K562 (cell line): ENCODE data around the gene PRRT1. TPM values are rescaled to one million over a fixed set of nuclear protein-coding genes. Genes with fewer than 3 reads are reported as not detected.
"Not testable (repeated sequence)": the region's sequence is repeated elsewhere in the genome, so short reads cannot be mapped to it uniquely, and the experiment has no call there.

Source experiments
- ATAC-seq: fragments of 200-7000 bp; cut with Tn5 transposase; 3 replicates; pipeline ENCODE4 v1.9.1; 2020; ENCODE audit warnings: moderate library complexity
- BruUV-seq: library from RNA; stranded (reverse); fragments of 400-500 nt; replicated peaks from 2 replicates; lab custom pipeline; 2021; lab: Mats Ljungman, UMichigan
- CTCF ChIA-PET: fragments of 300-600 bp; formaldehyde crosslinking; extraction: SDS; loops from one replicate; lab custom pipeline; 2021; ENCODE audit warnings: low intra/inter-chr PET ratio; lab: Yijun Ruan, JAX
- POLR2A ChIA-PET: fragments of 300-600, 350-650 bp; sonication (Branson Sonifier 250); formaldehyde crosslinking; extraction: SDS; loops from one replicate; lab custom pipeline; 2021; ENCODE audit warnings: antibody characterized with exemption, inconsistent platforms; lab: Yijun Ruan, JAX
- DNase-seq, 4 experiments: peaks; one replicate each; pipeline versions ENCODE4 v3.0.0 to v3.0.0-alpha.2; 2011 to 2018; ENCODE audit warnings: low spot score in 3 of 4, mixed read lengths in 3 of 4; ENCODE audit errors: extremely low read depth in 1 of 4
- FAIRE-seq: peaks from 2 replicates; lab custom pipeline; 2011; peaks lifted over from hg19 to GRCh38; lab: Jason Lieb, UNC
- H2AFZ ChIP-seq: 2 replicates; pipeline ENCODE4 v1.6.0; 2011; ENCODE audit warnings: low read depth, low read length, control low read depth, inconsistent platforms
- H3K27ac ChIP-seq: fragments of 200-600 bp; 3 replicates; pipeline ENCODE4 v1.8.0; 2011; ENCODE audit warnings: low read depth, mild to moderate bottlenecking, control low read depth, inconsistent platforms, low read length, moderate library complexity, mixed read lengths; ENCODE audit errors: extremely low read depth
- H3K27me3 ChIP-seq, 2 experiments: fragments of 300-600 bp in 1 of 2; 2 replicates in 1 of 2; 3 replicates in 1 of 2; pipeline versions ENCODE4 v1.6.0 to v1.8.0; 2011; ENCODE audit warnings: inconsistent platforms in 2 of 2, low read length in 2 of 2, mild to moderate bottlenecking in 1 of 2, mixed read lengths in 1 of 2, moderate library complexity in 1 of 2; ENCODE audit not compliant: control insufficient read depth in 2 of 2, insufficient read depth in 2 of 2
- H3K36me3 ChIP-seq: fragments of 300-600 bp; 3 replicates; pipeline ENCODE4 v1.8.0; 2011; ENCODE audit warnings: mild to moderate bottlenecking, low read length, inconsistent platforms; ENCODE audit not compliant: control insufficient read depth, insufficient read depth
- H3K4me1 ChIP-seq, 2 experiments: fragments of 200-600 bp in 1 of 2; replicated peaks in 1 of 2; 2 replicates in 1 of 2; 3 replicates in 1 of 2; pipeline versions ENCODE4 v1.5.1 to v1.8.0; 2011; ENCODE audit warnings: inconsistent platforms in 2 of 2, low read length in 2 of 2, mild to moderate bottlenecking in 1 of 2, mixed read lengths in 1 of 2, moderate library complexity in 1 of 2; ENCODE audit not compliant: control insufficient read depth in 2 of 2, insufficient read depth in 2 of 2
- H3K4me2 ChIP-seq: 2 replicates; pipeline ENCODE4 v1.6.1; 2011; ENCODE audit warnings: low read length, control low read depth, inconsistent platforms, mixed read lengths; ENCODE audit not compliant: insufficient read depth
- H3K4me3 ChIP-seq: fragments of 200-600 bp; sonication (generic), shearing (Covaris generic); 2 replicates; pipeline ENCODE4 v1.5.1; 2016; ENCODE audit warnings: control low read depth, inconsistent platforms
- H3K79me2 ChIP-seq: fragments of 200-600 bp; 3 replicates; pipeline ENCODE4 v1.8.0; 2011; ENCODE audit warnings: low read length, inconsistent platforms; ENCODE audit not compliant: control insufficient read depth, insufficient read depth
- H3K9ac ChIP-seq, 2 experiments: 2 replicates each; pipeline versions ENCODE4 v1.6.0 to v1.6.1; 2011; ENCODE audit warnings: low read depth in 2 of 2, low read length in 2 of 2, control low read depth in 1 of 2, inconsistent platforms in 1 of 2, mild to moderate bottlenecking in 1 of 2, mixed read lengths in 1 of 2; ENCODE audit not compliant: insufficient read depth in 1 of 2
- H3K9me1 ChIP-seq: one replicate; pipeline ENCODE4 v1.6.0; 2011; ENCODE audit warnings: inconsistent platforms, mild to moderate bottlenecking, low read length, moderate library complexity; ENCODE audit not compliant: control insufficient read depth, insufficient read depth
- H3K9me3 ChIP-seq: replicated peaks from 2 replicates; pipeline ENCODE4 v1.5.1; 2011; ENCODE audit warnings: low read depth, low read length, inconsistent platforms; ENCODE audit not compliant: control insufficient read depth, insufficient read depth
- H4K20me1 ChIP-seq: replicated peaks from 2 replicates; pipeline ENCODE4 v1.6.1; 2011; ENCODE audit warnings: low read length, inconsistent platforms, mixed read lengths; ENCODE audit not compliant: control insufficient read depth, insufficient read depth
- ARNT ChIP-seq, 2 experiments: fragments of 450-650 bp; IDR thresholded peaks; 2 replicates each; pipeline ENCODE4 v1.6.1; 2016; ENCODE audit warnings: mild to moderate bottlenecking in 1 of 2
- GABPA ChIP-seq: fragments of 200-800 bp; sonication (Bioruptor generic); conservative IDR thresholded peaks from 2 replicates; pipeline ENCODE4 v1.6.1; 2016; ENCODE audit warnings: low read depth, missing genetic modification characterization, missing compliant biosample characterization
- GABPB1 ChIP-seq: sonication (generic); formaldehyde crosslinking; IDR thresholded peaks from 2 replicates; pipeline ENCODE4 v1.8.0; 2022; ENCODE audit warnings: mild to moderate bottlenecking, missing genetic modification reagents
- LEF1 ChIP-seq: fragments of 450-650 bp; IDR thresholded peaks from 2 replicates; pipeline ENCODE4 v1.6.1; 2016; ENCODE audit warnings: mild to moderate bottlenecking
- NFRKB ChIP-seq: fragments of 450-650 bp; IDR thresholded peaks from 2 replicates; pipeline ENCODE4 v1.6.1; 2016; ENCODE audit warnings: low read depth
- NR2C2 ChIP-seq, 2 experiments: fragments of 200-800 bp in 1 of 2; sonication (Bioruptor generic) in 1 of 2; sonication (generic) in 1 of 2; formaldehyde crosslinking in 1 of 2; IDR thresholded peaks; 2 replicates each; pipeline versions ENCODE4 v1.6.1 to v1.8.0; 2016 to 2022; ENCODE audit warnings: mild to moderate bottlenecking in 1 of 2, missing compliant biosample characterization in 1 of 2, missing genetic modification characterization in 1 of 2, missing genetic modification reagents in 1 of 2
- PML ChIP-seq: IDR thresholded peaks from 2 replicates; pipeline ENCODE4 v1.6.1; 2012; ENCODE audit warnings: low read length, inconsistent platforms
- TFAP4 ChIP-seq: sonication (generic); formaldehyde crosslinking; IDR thresholded peaks from 2 replicates; pipeline ENCODE4 v1.8.0; 2022; ENCODE audit warnings: missing genetic modification reagents, mild to moderate bottlenecking, moderate library complexity, borderline replicate concordance
- ZNF589 ChIP-seq: fragments of 200-800 bp; sonication (Bioruptor generic); IDR thresholded peaks from 2 replicates; pipeline ENCODE4 v1.6.1; 2016; ENCODE audit warnings: low read depth, missing genetic modification characterization, missing compliant biosample characterization
- WGBS: fragments of 100-300 bp; shearing (Covaris generic); methylation state at CpG from one replicate; pipeline ENCODE4 v1.1.6; 2016; ENCODE audit warnings: low coverage, mixed read lengths; ENCODE audit not compliant: insufficient coverage; ENCODE audit errors: missing lambda C conversion rate; 5-methylcytosine and 5-hydroxymethylcytosine counted together
- in situ Hi-C: fragments of 300-500 bp; cut with MboI; formaldehyde crosslinking; loops from 4 replicates; pipeline ENCODE4 v1.15.0; 2018; ENCODE audit warnings: inconsistent platforms, mixed read lengths
- intact Hi-C: fragments of 100-400 bp; cut with micrococcal nuclease; formaldehyde crosslinking; loops from 2 replicates; pipeline ENCODE4 v1.14.2; 2022
- polyA plus RNA-seq, 8 experiments: library from polyadenylated mRNA; depleted of rRNA in 4 of 8; stranded (reverse) in 5 of 8; unstranded in 3 of 8; fragments of >200 nt; fragmentation: Nextera tagmentation in 2 of 8; fragmentation: Illumina TruSeq in 1 of 8; extraction: Ambion mirVana in 2 of 8; extraction: Trizol in 1 of 8; gene quantifications; 2 replicates each; pipeline versions ENCODE4 v1.2.1 to v1.2.3, GENCODE V29; 2011 to 2014; ENCODE audit warnings: inconsistent platforms in 1 of 8, missing spikeins in 1 of 8
- total RNA-seq, 7 experiments: library from RNA; depleted of rRNA in 6 of 7; stranded (reverse); fragments of >200 nt in 6 of 7; fragmentation: Illumina TruSeq in 2 of 7; extraction: Trizol in 2 of 7; gene quantifications; 2 replicates each; pipeline versions ENCODE4 v1.2.1 to v1.2.3, GENCODE V29; 2011 to 2021; ENCODE audit warnings: low replicate concordance in 1 of 7
- TF ChIP-seq, protein P1 (sequence below), 3 experiments: fragments of 200-800 bp in 1 of 3; fragments of 250-450 bp in 1 of 3; fragments of 450-650 bp in 1 of 3; sonication (Bioruptor Pico) in 1 of 3; sonication (Bioruptor generic) in 1 of 3; formaldehyde crosslinking in 1 of 3; IDR thresholded peaks; 2 replicates each; pipeline versions ENCODE4 v1.6.1 to v1.8.0; 2016 to 2022; ENCODE audit warnings: mild to moderate bottlenecking in 2 of 3, missing genetic modification characterization in 2 of 3, missing compliant biosample characterization in 1 of 3, moderate library complexity in 1 of 3

The PRRT1 gene
- total and polyA plus RNA-seq, 9 of the 15 experiments (the other 6 are each of a cell fraction or from before 2014, with no cell fraction given): 0.14 to 3.5 (median 0.41) TPM

DNA sequence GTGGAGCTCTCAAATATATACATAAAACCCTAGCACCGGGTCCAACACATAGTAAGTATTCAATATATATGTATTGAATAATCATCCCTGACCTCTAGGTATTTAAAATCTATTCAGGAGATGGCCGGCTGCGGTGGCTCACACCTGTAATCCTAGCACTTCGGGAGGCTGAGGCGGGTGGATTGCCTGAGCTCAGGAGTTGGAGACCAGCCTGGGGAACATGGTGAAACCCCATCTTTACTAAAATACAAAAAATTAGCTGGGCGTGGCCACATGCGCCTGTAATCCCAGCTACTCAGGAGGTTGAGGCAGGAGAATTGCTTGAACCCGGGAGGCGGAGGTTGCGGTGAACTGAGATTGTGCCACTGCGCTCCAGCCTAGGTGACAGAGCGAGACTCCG is 41.4 kb upstream of the PRRT1 start:
- FAIRE-seq; CTCF ChIA-PET; H3K9me1 ChIP-seq; H3K36me3 ChIP-seq; in situ Hi-C loops; DNase-seq; ATAC-seq; H3K27me3 ChIP-seq; H4K20me1 ChIP-seq; H3K9me3 ChIP-seq; BruUV-seq; TF ChIP-seq NR2C2 (CRISPR knock-in tag; IDR thresholded peaks at IDR 0.05): not testable (repeated sequence)
- peak overlapping the region; percentile 94 for H3K4me2 ChIP-seq
- H3K27ac ChIP-seq: peak overlapping the region; percentile 93
- peak overlapping the region; percentile 79 for H3K4me3 ChIP-seq
- H3K79me2 ChIP-seq: peaks cover 53% of the 10 kb centered on the region
- intact Hi-C loops: loop anchor here (10.0 kb wide), 1 partner anchor 288 kb away; the partner anchor contains the start of gene ZBTB12
- TF ChIP-seq, protein P1, sequence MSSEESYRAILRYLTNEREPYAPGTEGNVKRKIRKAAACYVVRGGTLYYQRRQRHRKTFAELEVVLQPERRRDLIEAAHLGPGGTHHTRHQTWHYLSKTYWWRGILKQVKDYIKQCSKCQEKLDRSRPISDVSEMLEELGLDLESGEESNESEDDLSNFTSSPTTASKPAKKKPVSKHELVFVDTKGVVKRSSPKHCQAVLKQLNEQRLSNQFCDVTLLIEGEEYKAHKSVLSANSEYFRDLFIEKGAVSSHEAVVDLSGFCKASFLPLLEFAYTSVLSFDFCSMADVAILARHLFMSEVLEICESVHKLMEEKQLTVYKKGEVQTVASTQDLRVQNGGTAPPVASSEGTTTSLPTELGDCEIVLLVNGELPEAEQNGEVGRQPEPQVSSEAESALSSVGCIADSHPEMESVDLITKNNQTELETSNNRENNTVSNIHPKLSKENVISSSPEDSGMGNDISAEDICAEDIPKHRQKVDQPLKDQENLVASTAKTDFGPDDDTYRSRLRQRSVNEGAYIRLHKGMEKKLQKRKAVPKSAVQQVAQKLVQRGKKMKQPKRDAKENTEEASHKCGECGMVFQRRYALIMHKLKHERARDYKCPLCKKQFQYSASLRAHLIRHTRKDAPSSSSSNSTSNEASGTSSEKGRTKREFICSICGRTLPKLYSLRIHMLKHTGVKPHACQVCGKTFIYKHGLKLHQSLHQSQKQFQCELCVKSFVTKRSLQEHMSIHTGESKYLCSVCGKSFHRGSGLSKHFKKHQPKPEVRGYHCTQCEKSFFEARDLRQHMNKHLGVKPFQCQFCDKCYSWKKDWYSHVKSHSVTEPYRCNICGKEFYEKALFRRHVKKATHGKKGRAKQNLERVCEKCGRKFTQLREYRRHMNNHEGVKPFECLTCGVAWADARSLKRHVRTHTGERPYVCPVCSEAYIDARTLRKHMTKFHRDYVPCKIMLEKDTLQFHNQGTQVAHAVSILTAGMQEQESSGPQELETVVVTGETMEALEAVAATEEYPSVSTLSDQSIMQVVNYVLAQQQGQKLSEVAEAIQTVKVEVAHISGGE (CRISPR knock-in tag; IDR thresholded peaks at IDR 0.05): peak in 1 of 3 experiments; percentile 12; a peak in 1 of 6 replicates
- TF ChIP-seq LEF1 (0 out of 2 replicates have a peak, but pooled peaks have one; percentile 6), NR2C2 (tag; IDR thresholded peaks at IDR 0.05) (0 out of 2 replicates have a peak, but pooled peaks have one; percentile 31), PML (0 out of 2 replicates have a peak, but pooled peaks have one; percentile 10), ARNT (IDR thresholded peaks at IDR 0.05) (peak in 1 of 2 experiments; percentile 46; a peak in 1 of 4 replicates), NFRKB (0 out of 2 replicates have a peak, but pooled peaks have one; percentile 41), GABPA (tag) (peak; percentile 58), TFAP4 (CRISPR knock-in tag) (0 out of 2 replicates have a peak, but pooled peaks have one; percentile 20), GABPB1 (CRISPR knock-in tag) (0 out of 2 replicates have a peak, but pooled peaks have one; percentile 12), ZNF589 (CRISPR knock-in tag) (peak; percentile 70; the same call in 1 of the 2 replicates)
- H3K4me1 ChIP-seq: peaks cover 73 to 74% of the 10 kb centered on the region in 2 experiments
- peak overlapping the region; percentile 75 to 85; a peak in 3 of 4 replicates for H3K9ac ChIP-seq
- 76% methylated on average over 13 of the region's 13 CpGs for WGBS
- H2AFZ ChIP-seq: peak overlapping the region; percentile 97
- POLR2A ChIA-PET: interaction anchor here (0.6 to 1.4 kb wide), 4 partner anchors 10 to 629 kb away, joined by 3 to 6 read pairs (median 3); no protein-coding TSS in a partner anchor
